Pancreas (tissue), 10 donors: ENCODE data around the gene SYNE3. TPM values are rescaled to one million over a fixed set of nuclear protein-coding genes. Genes with fewer than 3 reads are reported as not detected.

Source experiments
- ATAC-seq, 4 donors: fragments of 200-7000 bp; cut with Tn5 transposase; one replicate each; pipeline versions ENCODE4 v1.8.0 to v1.9.1; 2020; ENCODE audit warnings: mild to moderate bottlenecking in 4 of 4, moderate library complexity in 4 of 4
- DNase-seq, 6 donors: peaks; one replicate each; pipeline ENCODE4 v3.0.0-alpha.2; 2020
- FAIRE-seq: peaks from 2 replicates; lab custom pipeline; 2012; peaks lifted over from hg19 to GRCh38; lab: Jason Lieb, UNC
- H3K27ac ChIP-seq, 4 donors: fragments of 200-600 bp; sonication (generic); 1 replicate in 3 of 4; 2 replicates in 1 of 4; pipeline versions ENCODE4 v1.5.0 to v1.8.0; 2020
- H3K27me3 ChIP-seq, 4 donors: fragments of 200-600 bp; one replicate each; pipeline ENCODE4 v1.8.0; 2021
- H3K36me3 ChIP-seq, 3 donors: fragments of 200-600 bp; sonication (generic) in 1 of 3; one replicate each; pipeline versions ENCODE4 v1.5.0 to v1.8.0; 2020 to 2021
- H3K4me1 ChIP-seq, 3 donors: fragments of 200-600 bp; one replicate each; pipeline ENCODE4 v1.8.0; 2021
- H3K4me3 ChIP-seq, 4 donors: fragments of 200-600 bp; sonication (generic) in 2 of 4; one replicate each; pipeline versions ENCODE4 v1.5.0 to v1.8.0; 2020 to 2021
- H3K9me3 ChIP-seq, 4 donors: fragments of 200-600 bp; one replicate each; pipeline ENCODE4 v1.8.0; 2021
- CTCF ChIP-seq, 4 donors: fragments of 200-600 bp; sonication (generic) in 3 of 4; IDR thresholded peaks; one replicate each; pipeline versions ENCODE4 v1.5.0 to v1.8.0; 2021; ENCODE audit warnings: antibody characterized with exemption in 4 of 4
- WGBS, 2 donors: extraction: QIAGEN DNeasy Blood & Tissue Kit; methylation state at CpG; one replicate each; pipeline ENCODE4 v1.1.7; 2013; 5-methylcytosine and 5-hydroxymethylcytosine counted together
- intact Hi-C, 3 donors: fragments of 100-400 bp; cut with DNase I; formaldehyde crosslinking; loops; one replicate each; pipeline versions ENCODE4 v1.11.1 to v1.14.2; 2022
- polyA plus RNA-seq, 2 donors: library from polyadenylated mRNA; stranded (reverse); fragments of 200-250 nt; gene quantifications; one replicate each; pipeline ENCODE4 v1.2.3, GENCODE V29; 2013
- total RNA-seq, 6 donors: library from RNA; stranded (reverse); fragmentation: NEBNext Ultra II Directional in 4 of 6; extraction: Animal tissue kit (Norgen Biotek cat#: 25700) in 4 of 6; gene quantifications; one replicate each; pipeline versions ENCODE4 v1.2.1 to v1.2.4, GENCODE V29; 2021 to 2023
- donor health status: healthy with polysubstance abuse.
- donor health status: DM: no; HTN: no; CAD: no; lungs with moderate emphysema.
- donor health status: DM: no; HTN: no; CAD: no.
- donor health status: control.
- donor health status: control.
- donor health status: Bipolar disorder and iron deficiency.
- donor health status: DM: yes; HTN: yes; CAD: no.
- donor health status: DM: no; HTN: no; CAD: no.
- donor health status: DM: no; HTN: no; CAD: no.
- donor health status: DM: yes; HTN: yes; CAD: no.

SYNE3 gene
- total and polyA plus RNA-seq, 8 donors = 0.54 to 4.5 (median 2.0) TPM

- no peaks in the 10 kb centered on the region for H3K9me3 ChIP-seq
- intact Hi-C loops = no loop called here
- no peaks in the 10 kb centered on the region for H3K27me3 ChIP-seq
- no peak for FAIRE-seq
- H3K4me3 ChIP-seq = no peak overlapping the region
- DNase-seq = no peak
- ATAC-seq = no peak
- WGBS, 2 donors = 70 to 74% methylated on average over 6 of the region's 6 CpGs
- H3K36me3 ChIP-seq = no peaks in the 10 kb centered on the region
- H3K27ac ChIP-seq = no peak overlapping the region
- peaks cover 0 to 4% (median 0%) of the 10 kb centered on the region in 3 donors for H3K4me1 ChIP-seq
- TF ChIP-seq CTCF (IDR thresholded peaks at IDR 0.05) = no peak
These were observed 7.0 kb downstream of the SYNE3 start for GRCh38 chr14:95509495-95509894.

DNA sequence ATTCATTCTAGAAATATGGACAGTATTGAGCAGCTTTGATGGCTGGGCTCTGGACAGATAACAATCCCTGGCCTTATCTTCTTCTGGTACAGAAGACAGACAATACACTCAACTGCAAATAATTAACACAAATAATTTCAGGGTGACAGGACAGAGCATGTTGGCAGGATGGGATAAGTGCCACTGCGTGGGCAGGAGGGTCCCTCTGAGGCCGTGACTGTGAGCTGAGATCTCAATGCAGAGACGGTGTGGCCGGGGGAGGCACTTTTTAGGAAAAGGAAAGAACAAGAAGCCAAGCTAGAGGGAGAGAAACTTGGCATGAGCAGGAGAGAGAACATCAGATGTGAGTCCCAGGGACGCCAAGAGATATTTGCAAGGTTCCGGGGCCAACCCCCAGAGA is 8.1 kb downstream of the SYNE3 start:
- no peaks in the 10 kb centered on the region for H3K9me3 ChIP-seq
- 80 to 82% methylated on average over 6 of the region's 6 CpGs for WGBS, 2 donors
- H3K27me3 ChIP-seq = no peaks in the 10 kb centered on the region
- H3K4me3 ChIP-seq = no peak overlapping the region
- peaks cover 0 to 4% (median 0%) of the 10 kb centered on the region in 3 donors for H3K4me1 ChIP-seq
- no peak for TF ChIP-seq CTCF (IDR thresholded peaks at IDR 0.05)
- DNase-seq (no peak), FAIRE-seq (no peak), ATAC-seq (no peak)
- H3K27ac ChIP-seq = peak overlapping the region in 1 of 4 donors; percentile 37
- intact Hi-C loops = no loop called here
- no peaks in the 10 kb centered on the region for H3K36me3 ChIP-seq

GRCh38 chr14:95507701-95508103 is 8.7 kb downstream of the SYNE3 start:
- Histone ChIP-seq H3K4me3 (no peak overlapping the region), H3K36me3 (no peaks in the 10 kb centered on the region), H3K27me3 (no peaks in the 10 kb centered on the region), H3K9me3 (no peaks in the 10 kb centered on the region), H3K4me1 (peaks cover 0 to 4% (median 0%) of the 10 kb centered on the region in 3 donors), H3K27ac (peak overlapping the region in 1 of 4 donors; percentile 37)
- peak; percentile 56 to 85 (median 78) for ATAC-seq
- TF ChIP-seq CTCF (IDR thresholded peaks at IDR 0.05) = no peak
- DNase-seq = peak in 1 of 6 donors; percentile 71
- FAIRE-seq = no peak
- 74 to 75% methylated on average over 3 of the region's 3 CpGs for WGBS, 2 donors
- intact Hi-C loops = no loop called here

- Histone ChIP-seq H3K27me3 (no peaks in the 10 kb centered on the region), H3K27ac (peak overlapping the region in 1 of 4 donors; percentile 24), H3K4me3 (no peak overlapping the region), H3K9me3 (no peaks in the 10 kb centered on the region), H3K4me1 (peaks cover 0 to 4% (median 0%) of the 10 kb centered on the region in 3 donors), H3K36me3 (no peaks in the 10 kb centered on the region)
- FAIRE-seq = no peak
- WGBS, 2 donors = 71 to 82% methylated on average over 8 of the region's 8 CpGs
- no peak for TF ChIP-seq CTCF (IDR thresholded peaks at IDR 0.05)
- intact Hi-C loops = no loop called here
- DNase-seq = peak in 2 of 6 donors; percentile 41 to 64
- peak; percentile 70 to 81 (median 78) for ATAC-seq
These were observed 9.3 kb downstream of the SYNE3 start for GRCh38 chr14:95507174-95507573.

DNA sequence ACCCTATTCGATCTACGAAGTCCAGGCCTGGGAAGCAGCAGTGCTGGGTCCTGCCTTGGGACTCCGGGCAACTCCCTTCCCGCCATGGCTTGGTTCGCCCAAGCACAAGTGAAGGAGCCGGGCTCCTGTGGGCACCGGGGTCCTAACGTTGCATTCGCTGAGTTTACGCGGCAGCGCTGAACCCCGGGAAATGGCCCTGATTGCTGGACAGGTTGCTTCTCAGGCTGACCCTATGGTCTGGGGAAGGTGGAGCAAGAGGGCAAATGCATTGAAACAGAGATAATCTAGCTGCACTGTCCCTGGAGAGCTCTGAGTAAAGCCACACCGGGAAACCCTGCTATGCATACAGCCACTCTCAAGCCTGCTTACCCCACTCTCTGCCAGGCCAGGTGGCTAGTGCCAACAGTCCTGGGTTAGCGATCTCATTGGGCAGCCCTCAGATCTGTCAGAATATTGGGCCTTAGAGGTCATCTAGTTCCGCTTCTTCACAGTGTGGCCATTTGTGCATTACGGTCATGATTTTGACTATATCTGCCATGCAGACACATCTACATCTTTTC is 11.3 kb downstream of the SYNE3 start:
- DNase-seq = no peak
- no peak overlapping the region for H3K4me3 ChIP-seq
- no peak for FAIRE-seq
- H3K9me3 ChIP-seq = no peaks in the 10 kb centered on the region
- H3K27me3 ChIP-seq = no peaks in the 10 kb centered on the region
- intact Hi-C loops = no loop called here
- no peak overlapping the region for H3K27ac ChIP-seq
- peaks cover 0 to 4% (median 0%) of the 10 kb centered on the region in 3 donors for H3K4me1 ChIP-seq
- no peaks in the 10 kb centered on the region for H3K36me3 ChIP-seq
- no peak for ATAC-seq
- no peak for TF ChIP-seq CTCF (IDR thresholded peaks at IDR 0.05)
- 88 to 89% methylated on average over 16 to 17 of the region's 17 CpGs for WGBS, 2 donors
